Measurements from ENCODE around the gene CCL13.

- TF ChIP-seq CTCF (IDR thresholded peaks at IDR 0.05): no peak
- TF ChIP-seq SMC3 (IDR thresholded peaks at IDR 0.05): no peak
- no peak for TF ChIP-seq POLR2A (IDR thresholded peaks at IDR 0.05; ENCODE audit: low read length)
- TF ChIP-seq EP300 (IDR thresholded peaks at IDR 0.05): no peak
- no peak for TF ChIP-seq HDAC2 (IDR thresholded peaks at IDR 0.05)
- no peak for TF ChIP-seq JUNB (IDR thresholded peaks at IDR 0.05)
- no peak for TF ChIP-seq USF2 (IDR thresholded peaks at IDR 0.05)
These were observed 49.9 kb downstream of the CCL13 start for GRCh38 chr17:34406226-34406625.
